ENCODE data around the gene DHRS1.

- TF ChIP-seq CTCF (optimal IDR thresholded peaks at IDR 0.05 in 1 of 3, IDR thresholded peaks at IDR 0.05 in 1 of 3, conservative IDR thresholded peaks at IDR 0.05 in 1 of 3; ENCODE audit: extremely low read depth in 1 of 3, insufficient read depth in 2 of 3, low read length in 3 of 3) (no peak), EZH2 (IDR thresholded peaks at IDR 0.05; ENCODE audit: low read length) (no peak)
These were observed 12.4 kb upstream of the DHRS1 start for GRCh38 chr14:24311837-24312615.

Measured in keratinocyte (primary cell).